ENCODE measurements around the gene GRIN2A.

- TF ChIP-seq CTCF (IDR thresholded peaks at IDR 0.05 in 8 of 11, conservative IDR thresholded peaks at IDR 0.05 in 3 of 11) (no peak), POLR2A (IDR thresholded peaks at IDR 0.05) (no peak), POLR2AphosphoS5 (IDR thresholded peaks at IDR 0.05) (no peak)
These were observed 383.2 kb downstream of the GRIN2A start for GRCh38 chr16:9798952-9799580.

All from spleen (tissue), 7 donors.